HUES64 (cell line): Measurements from ENCODE around the gene TIMM44.

ENCODE experiments used
- H3K27ac ChIP-seq: 2 replicates; pipeline ENCODE4 v1.7.0; 2013; ENCODE audit warnings: low read depth, low read length, inconsistent platforms
- H3K27me3 ChIP-seq: 2 replicates; pipeline ENCODE4 v1.6.1; 2013; ENCODE audit warnings: mild to moderate bottlenecking, low read length; ENCODE audit not compliant: insufficient read depth
- H3K36me3 ChIP-seq: 2 replicates; pipeline ENCODE4 v1.6.1; 2013; ENCODE audit warnings: mild to moderate bottlenecking, low read length; ENCODE audit not compliant: insufficient read depth
- H3K4me1 ChIP-seq: 2 replicates; pipeline ENCODE4 v1.6.1; 2013; ENCODE audit warnings: mild to moderate bottlenecking, low read length, moderate library complexity; ENCODE audit not compliant: insufficient read depth
- H3K4me3 ChIP-seq: 2 replicates; pipeline ENCODE4 v1.5.1; 2013; ENCODE audit warnings: mild to moderate bottlenecking, low read length, moderate library complexity
- H3K9ac ChIP-seq: 2 replicates; pipeline ENCODE4 v1.6.1; 2013; ENCODE audit warnings: mild to moderate bottlenecking, low read depth, low read length
- H3K9me3 ChIP-seq: 2 replicates; pipeline ENCODE4 v1.6.1; 2013; ENCODE audit warnings: low read depth, low read length; ENCODE audit not compliant: insufficient read depth
- WGBS: fragments of 150-250, 120-280 bp; methylation state at CpG from one replicate; pipeline ENCODE4 v1.1.7; 2013; ENCODE audit warnings: missing lambda C conversion rate; 5-methylcytosine and 5-hydroxymethylcytosine counted together

TIMM44 gene

GRCh38 chr19:7916103-7916954 lies 27.1 kb downstream of the TIMM44 start:
- Histone ChIP-seq H3K9me3 (no peaks in the 10 kb centered on the region), H3K4me1 (peaks cover 5% of the 10 kb centered on the region; the same call in 1 of the 2 replicates), H3K27ac (no peak overlapping the region), H3K4me3 (peak overlapping the region; percentile 56), H3K9ac (peak overlapping the region; percentile 44; the same call in 1 of the 2 replicates), H3K27me3 (peaks cover 49% of the 10 kb centered on the region), H3K36me3 (peaks cover 14% of the 10 kb centered on the region)
- 1% methylated on average over 104 of the region's 104 CpGs for WGBS

DNA sequence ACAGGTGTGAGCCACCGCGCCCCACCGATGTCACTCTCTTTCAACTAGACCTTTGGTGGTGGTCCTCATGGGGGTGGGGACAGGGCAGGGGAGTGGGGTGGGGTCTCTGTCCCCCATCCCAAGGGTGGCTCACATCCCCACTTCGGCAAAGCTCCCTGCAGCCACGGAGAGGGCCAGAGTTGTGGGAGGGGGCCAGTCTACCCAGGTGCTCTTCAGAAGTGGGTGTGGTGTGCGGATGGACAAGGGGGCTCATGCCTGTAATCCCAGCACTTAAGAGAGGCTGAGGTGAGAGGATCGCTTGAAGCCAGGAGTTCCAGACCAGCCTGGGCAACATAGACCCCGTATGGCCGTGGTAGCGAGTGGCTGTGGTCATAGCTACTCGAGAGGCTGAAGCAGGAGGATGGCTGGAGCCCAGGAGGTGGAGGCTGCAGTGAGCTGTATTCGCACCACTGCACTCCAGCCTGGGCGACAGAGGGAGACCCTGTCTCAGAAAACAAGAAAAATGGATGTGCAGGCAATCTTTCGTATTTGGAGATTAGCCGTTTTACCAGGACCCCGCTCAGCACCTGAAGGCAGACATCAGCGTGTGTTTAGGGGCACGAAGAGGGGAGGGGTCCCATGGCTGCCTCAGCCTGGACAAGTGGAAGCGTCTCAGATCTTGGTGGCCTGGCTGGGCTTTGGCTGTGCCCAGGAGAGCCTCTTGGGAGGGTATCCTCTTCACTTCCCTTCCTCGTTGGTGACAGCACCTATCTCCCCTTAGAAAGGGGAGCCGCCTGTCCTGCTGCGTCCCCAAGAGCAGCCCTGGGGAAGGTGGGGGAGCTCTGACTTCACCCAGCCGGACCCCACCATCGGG lies 28.0 kb downstream of the TIMM44 start:
- Histone ChIP-seq H3K27ac (no peak overlapping the region), H3K4me1 (peaks cover 5% of the 10 kb centered on the region; the same call in 1 of the 2 replicates), H3K4me3 (peak overlapping the region; percentile 56), H3K36me3 (peaks cover 21% of the 10 kb centered on the region), H3K9me3 (no peaks in the 10 kb centered on the region), H3K27me3 (peaks cover 49% of the 10 kb centered on the region), H3K9ac (no peak overlapping the region)
- WGBS: 66% methylated on average over 24 of the region's 24 CpGs

GRCh38 chr19:7914598-7915045 lies 28.8 kb downstream of the TIMM44 start, which contains the start of gene TGFBR3L:
Gene TGFBR3L, plus strand, starts transcription at chr19:7914830.
- Histone ChIP-seq H3K4me1 (peaks cover 2% of the 10 kb centered on the region; the same call in 1 of the 2 replicates), H3K9ac (no peak within 1 kb of the TSS), H3K27ac (no peak within 1 kb of the TSS)

DNA sequence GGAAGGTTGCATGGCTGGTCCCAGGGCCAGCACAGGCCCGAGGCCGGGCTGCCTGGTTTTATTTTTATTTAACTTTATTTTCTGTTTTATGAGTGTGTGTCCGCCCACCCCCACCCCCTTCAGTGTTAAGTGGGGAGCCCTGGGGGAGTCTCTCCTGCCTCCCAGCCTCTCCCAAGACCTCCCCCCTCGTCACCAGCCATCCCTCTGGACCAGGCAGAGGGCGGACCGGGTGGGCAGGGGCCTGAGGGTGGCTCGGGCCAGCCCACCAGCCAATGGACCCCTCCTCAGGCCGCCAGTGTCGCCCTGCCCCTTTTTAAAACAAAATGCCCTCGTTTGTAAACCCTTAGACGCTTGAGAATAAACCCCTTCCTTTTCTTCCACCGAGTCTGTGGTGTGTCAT lies 29.4 kb downstream of the TIMM44 start:
- 76% methylated on average over 10 of the region's 12 CpGs for WGBS
- Histone ChIP-seq H3K36me3 (peaks cover 29% of the 10 kb centered on the region), H3K4me3 (no peak overlapping the region), H3K27me3 (peaks cover 48% of the 10 kb centered on the region), H3K27ac (no peak overlapping the region), H3K4me1 (no peaks in the 10 kb centered on the region; the same call in 1 of the 2 replicates), H3K9me3 (no peaks in the 10 kb centered on the region), H3K9ac (no peak overlapping the region)

More at GRCh38 chr19:7914598-7915045, 28.8 kb downstream of the TIMM44 start, which contains the start of gene TGFBR3L:
- peaks cover 49% of the 10 kb centered on the region for H3K27me3 ChIP-seq
- H3K4me3 ChIP-seq: peak within 1 kb of the TSS; percentile 56; the same call in 1 of the 2 replicates
- H3K9me3 ChIP-seq: no peaks in the 10 kb centered on the region
- 89% methylated on average over 12 of the region's 12 CpGs for WGBS
- H3K36me3 ChIP-seq: peaks cover 29% of the 10 kb centered on the region

- Histone ChIP-seq H3K36me3 (peaks cover 29% of the 10 kb centered on the region), H3K9ac (no peak overlapping the region), H3K27me3 (peaks cover 44% of the 10 kb centered on the region), H3K27ac (no peak overlapping the region), H3K9me3 (no peaks in the 10 kb centered on the region), H3K4me1 (no peaks in the 10 kb centered on the region; the same call in 1 of the 2 replicates), H3K4me3 (no peak overlapping the region)
- 94% methylated on average over 10 of the region's 10 CpGs for WGBS
These were observed 29.8 kb downstream of the TIMM44 start for GRCh38 chr19:7913652-7914051.

DNA sequence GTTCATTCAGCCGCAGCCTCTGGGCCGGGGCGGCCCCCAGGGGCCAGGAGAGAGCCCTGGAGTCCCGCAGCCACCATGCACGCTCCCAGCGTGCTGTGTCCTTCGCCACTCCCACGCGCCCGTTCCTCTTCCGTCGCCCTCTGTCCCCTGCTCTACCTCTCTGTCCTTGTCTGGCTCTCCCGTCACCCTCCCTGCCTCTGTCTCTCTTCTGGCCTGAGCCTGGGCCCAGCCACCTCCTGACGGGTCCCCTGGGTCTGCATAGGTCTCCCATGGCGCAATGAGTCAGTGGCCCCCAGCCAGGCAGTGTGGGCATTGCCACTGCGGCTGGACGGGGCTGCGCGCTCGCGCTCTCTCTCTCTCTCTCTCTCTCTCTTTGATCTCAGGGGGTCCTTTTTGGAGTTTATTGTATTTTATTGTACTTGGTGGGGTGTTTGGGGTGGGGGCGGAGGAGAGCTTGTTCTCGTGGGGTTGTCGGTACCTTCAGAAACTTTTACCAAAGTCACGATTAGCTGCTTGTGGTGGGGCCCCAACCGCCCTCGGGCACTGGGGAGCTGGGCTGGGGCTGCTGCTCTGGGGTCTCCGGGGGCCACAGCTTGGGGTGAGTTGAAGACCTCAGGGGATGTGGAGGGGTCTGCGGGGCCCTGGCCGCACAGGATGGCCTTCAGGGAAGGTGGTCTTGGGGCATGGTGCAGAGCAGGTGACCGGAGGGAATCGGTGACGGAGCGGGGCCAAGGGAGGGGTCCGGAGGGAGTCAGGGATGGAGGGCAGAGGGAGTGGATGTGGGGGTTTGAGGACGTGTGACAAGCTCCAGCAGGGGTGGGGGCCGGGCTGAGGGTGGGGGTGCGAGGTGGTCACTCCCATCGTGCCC lies 30.5 kb downstream of the TIMM44 start:
- 95% methylated on average over 39 of the region's 39 CpGs for WGBS
- peaks cover 36% of the 10 kb centered on the region for H3K27me3 ChIP-seq
- no peaks in the 10 kb centered on the region for H3K4me1 ChIP-seq
- no peaks in the 10 kb centered on the region for H3K9me3 ChIP-seq
- no peak overlapping the region for H3K4me3 ChIP-seq
- H3K9ac ChIP-seq: no peak overlapping the region
- H3K27ac ChIP-seq: no peak overlapping the region
- H3K36me3 ChIP-seq: peaks cover 29% of the 10 kb centered on the region

GRCh38 chr19:7912144-7912696 lies 31.2 kb downstream of the TIMM44 start:
- Histone ChIP-seq H3K4me3 (no peak overlapping the region), H3K36me3 (peaks cover 29% of the 10 kb centered on the region), H3K9ac (no peak overlapping the region), H3K9me3 (no peaks in the 10 kb centered on the region), H3K27me3 (peaks cover 29% of the 10 kb centered on the region), H3K4me1 (no peaks in the 10 kb centered on the region), H3K27ac (no peak overlapping the region)
- 93% methylated on average over 31 of the region's 31 CpGs for WGBS

GRCh38 chr19:7911508-7912143 lies 31.8 kb downstream of the TIMM44 start:
- Histone ChIP-seq H3K4me3 (no peak overlapping the region), H3K36me3 (peaks cover 29% of the 10 kb centered on the region), H3K27me3 (peaks cover 23% of the 10 kb centered on the region), H3K4me1 (no peaks in the 10 kb centered on the region), H3K27ac (no peak overlapping the region), H3K9ac (no peak overlapping the region), H3K9me3 (no peaks in the 10 kb centered on the region)
- 93% methylated on average over 18 of the region's 18 CpGs for WGBS

DNA sequence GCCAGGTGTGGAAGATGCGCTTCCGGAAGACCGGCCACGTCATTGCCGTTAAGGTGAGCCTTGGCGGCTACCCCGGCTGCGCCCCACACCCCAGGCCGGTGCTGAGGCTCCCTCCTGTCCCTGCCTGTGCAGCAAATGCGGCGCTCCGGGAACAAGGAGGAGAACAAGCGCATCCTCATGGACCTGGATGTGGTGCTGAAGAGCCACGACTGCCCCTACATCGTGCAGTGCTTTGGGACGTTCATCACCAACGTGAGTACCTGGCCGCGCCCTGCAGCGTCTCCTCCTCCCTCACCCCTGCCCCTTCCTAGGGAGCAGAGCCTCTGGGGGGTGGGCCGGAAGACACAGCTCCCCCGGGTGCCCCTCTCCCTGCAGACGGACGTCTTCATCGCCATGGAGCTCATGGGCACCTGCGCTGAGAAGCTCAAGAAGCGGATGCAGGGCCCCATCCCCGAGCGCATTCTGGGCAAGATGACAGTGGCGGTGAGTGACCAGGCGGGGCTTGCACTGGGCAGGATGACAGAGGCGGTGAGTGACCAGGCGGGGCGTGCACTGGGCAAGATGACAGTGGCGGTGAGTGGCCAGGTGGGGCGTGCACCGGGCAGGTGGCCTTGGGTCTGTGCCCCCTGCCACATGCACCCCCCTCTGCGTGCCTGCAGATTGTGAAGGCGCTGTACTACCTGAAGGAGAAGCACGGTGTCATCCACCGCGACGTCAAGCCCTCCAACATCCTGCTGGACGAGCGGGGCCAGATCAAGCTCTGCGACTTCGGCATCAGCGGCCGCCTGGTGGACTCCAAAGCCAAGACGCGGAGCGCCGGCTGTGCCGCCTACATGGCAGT lies 32.9 kb downstream of the TIMM44 start:
- WGBS: 96% methylated on average over 54 of the region's 54 CpGs
- peaks cover 35% of the 10 kb centered on the region for H3K36me3 ChIP-seq
- no peak overlapping the region for H3K27ac ChIP-seq
- no peaks in the 10 kb centered on the region for H3K4me1 ChIP-seq
- H3K9me3 ChIP-seq: no peaks in the 10 kb centered on the region
- peaks cover 12% of the 10 kb centered on the region for H3K27me3 ChIP-seq
- no peak overlapping the region for H3K4me3 ChIP-seq
- H3K9ac ChIP-seq: no peak overlapping the region
